Measurements from ENCODE around the gene ONECUT2. TPM values are rescaled to one million over a fixed set of nuclear protein-coding genes. Genes with fewer than 3 reads are reported as not detected.
A peak's percentile ranks its signal among the peaks of the same experiment; 100 is the strongest.

Gene ONECUT2
- total RNA-seq, 4 donors from 2014 or later, result under 0.01 to 0.06 (median under 0.01) TPM; not detected in 1

DNA sequence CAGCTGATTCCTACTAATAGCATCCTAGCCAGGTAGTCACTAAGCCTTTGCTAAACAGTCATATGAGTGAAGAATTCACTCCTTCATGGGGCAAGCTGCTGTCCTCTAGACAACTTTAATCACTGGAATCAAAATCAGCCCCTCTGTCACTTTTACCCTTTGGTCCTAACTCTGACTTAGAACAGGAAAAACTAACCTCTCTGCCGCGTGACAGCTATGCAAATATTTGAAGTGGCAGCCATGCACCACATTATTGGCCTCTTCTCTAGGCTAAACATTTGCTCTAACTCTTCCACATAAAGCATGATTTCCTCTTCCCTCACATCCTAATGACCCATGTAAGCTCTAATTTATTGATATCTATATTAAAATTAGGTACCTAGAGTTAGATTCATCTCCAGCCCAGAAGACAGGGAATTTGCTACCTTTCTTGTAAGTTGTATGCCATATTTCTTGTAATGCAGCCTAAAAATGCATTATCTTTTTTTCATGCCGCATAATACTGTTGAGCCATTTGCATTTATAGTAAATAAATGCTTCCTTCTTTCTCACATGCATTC is 12.8 kb upstream of the ONECUT2 start:
- intact Hi-C loops (cut with DNase I), result no loop called here
- H3K4me1 ChIP-seq, result peaks cover 0 to 2% (median under 1%) of the 10 kb centered on the region in 4 donors
- no peaks in the 10 kb centered on the region for H3K36me3 ChIP-seq
- H3K27me3 ChIP-seq, result peaks cover 0 to 64% (median 13%) of the 10 kb centered on the region in 4 donors
- TF ChIP-seq POLR2A (IDR thresholded peaks at IDR 0.05; ENCODE audit: low read depth) (no peak), EP300 (IDR thresholded peaks at IDR 0.05) (no peak), POLR2AphosphoS5 (IDR thresholded peaks at IDR 0.05) (no peak)
- TF ChIP-seq, protein P1, sequence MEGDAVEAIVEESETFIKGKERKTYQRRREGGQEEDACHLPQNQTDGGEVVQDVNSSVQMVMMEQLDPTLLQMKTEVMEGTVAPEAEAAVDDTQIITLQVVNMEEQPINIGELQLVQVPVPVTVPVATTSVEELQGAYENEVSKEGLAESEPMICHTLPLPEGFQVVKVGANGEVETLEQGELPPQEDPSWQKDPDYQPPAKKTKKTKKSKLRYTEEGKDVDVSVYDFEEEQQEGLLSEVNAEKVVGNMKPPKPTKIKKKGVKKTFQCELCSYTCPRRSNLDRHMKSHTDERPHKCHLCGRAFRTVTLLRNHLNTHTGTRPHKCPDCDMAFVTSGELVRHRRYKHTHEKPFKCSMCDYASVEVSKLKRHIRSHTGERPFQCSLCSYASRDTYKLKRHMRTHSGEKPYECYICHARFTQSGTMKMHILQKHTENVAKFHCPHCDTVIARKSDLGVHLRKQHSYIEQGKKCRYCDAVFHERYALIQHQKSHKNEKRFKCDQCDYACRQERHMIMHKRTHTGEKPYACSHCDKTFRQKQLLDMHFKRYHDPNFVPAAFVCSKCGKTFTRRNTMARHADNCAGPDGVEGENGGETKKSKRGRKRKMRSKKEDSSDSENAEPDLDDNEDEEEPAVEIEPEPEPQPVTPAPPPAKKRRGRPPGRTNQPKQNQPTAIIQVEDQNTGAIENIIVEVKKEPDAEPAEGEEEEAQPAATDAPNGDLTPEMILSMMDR (IDR thresholded peaks at IDR 0.05), result no peak
- peaks cover 0 to 11% (median 8%) of the 10 kb centered on the region in 4 donors for H3K9me3 ChIP-seq
- H3K27ac ChIP-seq (replicated peaks in 1 of 4), result no peak overlapping the region
- 77% methylated on average over 3 of the region's 3 CpGs for WGBS
- DNase-seq (ENCODE audit: extremely low spot score), result no peak
- no peak overlapping the region for H3K4me3 ChIP-seq

DNA sequence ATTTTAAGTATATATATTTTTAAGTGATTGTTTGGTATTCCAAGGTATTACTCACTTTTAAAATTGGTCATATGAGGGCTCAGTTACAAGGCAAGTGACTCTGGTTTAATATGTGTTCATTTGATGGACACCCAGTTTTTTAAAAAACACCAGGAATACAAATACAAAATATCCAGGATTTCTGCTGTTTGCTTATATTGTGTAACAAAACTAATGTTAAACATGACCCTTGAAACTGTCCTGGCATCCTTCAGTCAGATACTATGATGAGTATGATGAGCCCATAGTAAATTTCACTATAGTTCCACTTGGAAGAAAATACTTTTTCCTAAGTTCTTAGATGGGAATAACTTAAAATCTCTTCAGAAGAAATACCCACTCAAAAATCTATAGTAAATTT is 11.4 kb upstream of the ONECUT2 start:
- intact Hi-C loops (cut with DNase I), result no loop called here
- no peak for DNase-seq (ENCODE audit: extremely low spot score)
- Histone ChIP-seq H3K27ac (replicated peaks in 1 of 4) (no peak overlapping the region), H3K27me3 (peaks cover 7 to 78% (median 27%) of the 10 kb centered on the region in 4 donors), H3K4me3 (no peak overlapping the region), H3K36me3 (no peaks in the 10 kb centered on the region), H3K4me1 (peaks cover 0 to 16% (median 15%) of the 10 kb centered on the region in 4 donors), H3K9me3 (peaks cover 0 to 23% (median 13%) of the 10 kb centered on the region in 4 donors)
- TF ChIP-seq POLR2AphosphoS5 (IDR thresholded peaks at IDR 0.05) (no peak), POLR2A (IDR thresholded peaks at IDR 0.05; ENCODE audit: low read depth) (no peak), EP300 (IDR thresholded peaks at IDR 0.05) (no peak)
- TF ChIP-seq, protein P1 (IDR thresholded peaks at IDR 0.05), result no peak

DNA sequence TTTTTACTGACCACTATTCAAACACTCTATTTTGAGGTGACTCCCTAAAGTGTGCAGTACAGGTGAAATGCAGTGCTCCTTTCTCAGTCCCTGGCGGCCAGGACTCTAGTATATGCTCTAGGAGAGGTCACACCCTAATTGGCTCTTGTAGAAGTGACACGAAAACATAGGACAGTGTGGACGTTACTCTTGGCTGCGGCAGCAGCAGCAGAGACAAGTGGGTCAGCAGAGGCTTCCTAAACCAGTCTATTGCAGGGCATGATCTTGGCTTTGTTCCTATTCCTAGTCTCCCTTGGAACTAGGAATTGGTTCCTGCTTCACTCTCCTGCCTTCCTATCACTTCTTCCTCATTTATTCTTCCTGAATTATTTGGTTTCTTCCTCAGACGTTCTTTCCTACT is 10.1 kb upstream of the ONECUT2 start:
- TF ChIP-seq POLR2AphosphoS5 (IDR thresholded peaks at IDR 0.05), result no peak
- H3K36me3 ChIP-seq, result no peaks in the 10 kb centered on the region
- H3K4me3 ChIP-seq, result no peak overlapping the region
- no peak for DNase-seq (ENCODE audit: extremely low spot score)
- WGBS, result 65% methylated on average over 5 of the region's 5 CpGs
- intact Hi-C loops (cut with DNase I), result no loop called here
- peaks cover 7 to 88% (median 38%) of the 10 kb centered on the region in 4 donors for H3K27me3 ChIP-seq
- H3K9me3 ChIP-seq, result peaks cover 0 to 25% (median 13%) of the 10 kb centered on the region in 4 donors
- H3K4me1 ChIP-seq, result peaks cover 0 to 24% (median 21%) of the 10 kb centered on the region in 4 donors
- no peak overlapping the region for H3K27ac ChIP-seq (replicated peaks in 1 of 4)

DNA sequence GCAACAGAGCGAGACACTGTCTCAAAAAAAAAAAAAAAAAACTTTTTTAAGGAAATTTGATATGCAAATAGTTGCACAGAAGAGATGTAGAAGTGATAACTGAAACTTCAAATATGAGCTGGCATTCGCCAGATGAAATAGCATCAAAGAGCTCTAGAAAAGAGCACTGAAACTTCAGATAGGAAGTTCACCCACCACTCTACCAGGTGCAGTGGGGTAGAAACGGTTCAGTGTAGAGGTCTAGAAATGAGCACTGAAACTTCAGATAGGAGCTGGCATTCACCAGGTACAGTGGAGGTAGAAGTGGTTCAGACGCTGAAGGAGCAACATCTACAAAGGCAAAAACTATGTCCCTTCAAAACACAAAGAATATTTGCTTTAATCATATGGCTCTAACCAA is 9.0 kb upstream of the ONECUT2 start:
- intact Hi-C loops (cut with DNase I), result no loop called here
- Histone ChIP-seq H3K9me3 (peaks cover 0 to 18% (median 6%) of the 10 kb centered on the region in 4 donors), H3K27me3 (peaks cover 12 to 88% (median 47%) of the 10 kb centered on the region in 4 donors), H3K4me3 (no peak overlapping the region), H3K27ac (replicated peaks in 1 of 4) (no peak overlapping the region), H3K4me1 (peaks cover 0 to 30% (median 25%) of the 10 kb centered on the region in 4 donors), H3K36me3 (no peaks in the 10 kb centered on the region)
- TF ChIP-seq, protein P1 (IDR thresholded peaks at IDR 0.05), result no peak
- TF ChIP-seq EP300 (IDR thresholded peaks at IDR 0.05) (no peak), POLR2AphosphoS5 (IDR thresholded peaks at IDR 0.05) (no peak), POLR2A (IDR thresholded peaks at IDR 0.05; ENCODE audit: low read depth) (no peak)
- no peak for DNase-seq (ENCODE audit: extremely low spot score)
- 86% methylated on average over 4 of the region's 4 CpGs for WGBS

DNA sequence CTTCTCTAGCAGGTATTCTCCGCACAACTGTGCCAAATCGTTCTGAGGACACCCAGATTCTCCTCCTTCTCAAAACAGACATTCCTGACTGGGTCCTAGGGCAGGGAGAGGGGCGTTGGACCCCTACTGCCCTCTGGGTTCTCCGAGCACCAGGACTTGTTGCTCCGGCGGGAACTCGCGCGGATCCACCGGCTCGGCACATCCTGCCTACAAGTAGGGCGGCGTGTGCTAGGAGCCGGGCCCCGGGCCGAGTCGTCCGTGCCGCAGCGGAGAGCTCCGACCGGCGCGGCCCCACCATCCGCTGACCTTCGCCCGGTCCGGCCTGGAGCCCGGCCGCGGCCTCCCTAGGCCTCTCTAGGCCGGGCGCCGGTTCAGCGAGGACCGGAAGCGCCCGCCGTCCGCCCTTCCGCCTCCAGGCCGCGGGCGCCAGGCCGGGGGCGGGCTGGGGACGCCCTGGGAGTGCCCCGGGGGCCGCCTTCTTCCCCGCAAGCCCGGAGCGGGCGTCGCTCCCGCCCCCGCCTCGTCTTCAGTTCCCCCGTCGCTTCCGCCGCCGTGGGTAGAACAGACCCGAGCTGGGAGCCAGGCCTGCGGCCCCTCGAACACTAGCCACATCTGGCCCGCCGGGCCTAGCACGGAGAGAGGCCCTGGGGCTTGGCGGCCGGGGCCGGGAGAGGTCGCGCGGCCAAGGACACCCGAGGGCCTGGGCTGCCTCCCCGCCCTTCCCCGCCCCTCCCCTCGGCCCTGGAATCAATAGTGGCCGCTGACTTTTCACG is 7.6 kb upstream of the ONECUT2 start:
- Histone ChIP-seq H3K4me3 (peak overlapping the region; percentile 37 to 49 (median 44)), H3K9me3 (peaks cover 0 to 18% (median 6%) of the 10 kb centered on the region in 4 donors), H3K4me1 (peaks cover 0 to 30% (median 25%) of the 10 kb centered on the region in 4 donors), H3K36me3 (no peaks in the 10 kb centered on the region), H3K27me3 (peaks cover 12 to 90% (median 61%) of the 10 kb centered on the region in 4 donors), H3K27ac (replicated peaks in 1 of 4) (no peak overlapping the region)
- no peak for TF ChIP-seq POLR2AphosphoS5 (IDR thresholded peaks at IDR 0.05)
- no peak for TF ChIP-seq EP300 (IDR thresholded peaks at IDR 0.05)
- TF ChIP-seq POLR2A (IDR thresholded peaks at IDR 0.05; ENCODE audit: low read depth), result no peak
- TF ChIP-seq, protein P1 (IDR thresholded peaks at IDR 0.05), result no peak
- 19% methylated on average over 21 of the region's 80 CpGs for WGBS
- intact Hi-C loops (cut with DNase I), result no loop called here
- no peak for DNase-seq (ENCODE audit: extremely low spot score)

All from esophagus muscularis mucosa (tissue), 4 donors.